Glutamatergic neuron (in vitro differentiated cells): ENCODE results near the gene CROCC. TPM values are rescaled to one million over a fixed set of nuclear protein-coding genes. Genes with fewer than 3 reads are reported as not detected.

Source experiments
- DNase-seq: peaks from one replicate; pipeline ENCODE4 v3.0.0; 2022
- H3K27ac Mint-ChIP-seq: one replicate; pipeline ENCODE4 v1.8.0; 2020; ENCODE audit warnings: mild to moderate bottlenecking, mixed read lengths, inconsistent platforms; ENCODE audit not compliant: unreplicated experiment
- H3K27me3 Mint-ChIP-seq: one replicate; pipeline ENCODE4 v1.8.0; 2020; ENCODE audit warnings: mild to moderate bottlenecking, moderate library complexity, mixed read lengths, inconsistent platforms; ENCODE audit not compliant: unreplicated experiment
- H3K36me3 Mint-ChIP-seq: one replicate; pipeline ENCODE4 v1.8.0; 2020; ENCODE audit warnings: mild to moderate bottlenecking, mixed read lengths, inconsistent platforms; ENCODE audit not compliant: unreplicated experiment
- H3K4me1 Mint-ChIP-seq: one replicate; pipeline ENCODE4 v1.8.0; 2020; ENCODE audit warnings: mild to moderate bottlenecking, low read depth, mixed read lengths, inconsistent platforms; ENCODE audit not compliant: unreplicated experiment
- H3K4me3 Mint-ChIP-seq: one replicate; pipeline ENCODE4 v1.8.0; 2020; ENCODE audit warnings: mild to moderate bottlenecking, mixed read lengths, inconsistent platforms; ENCODE audit not compliant: unreplicated experiment
- H3K9me3 Mint-ChIP-seq: one replicate; pipeline ENCODE4 v1.8.0; 2020; ENCODE audit warnings: mild to moderate bottlenecking, moderate library complexity, mixed read lengths, inconsistent platforms; ENCODE audit not compliant: unreplicated experiment
- CTCF ChIP-seq: fragments of 200-600 bp; sonication (generic); IDR thresholded peaks from one replicate; pipeline ENCODE4 v1.5.0; 2021; ENCODE audit not compliant: partially characterized antibody, unreplicated experiment
- total RNA-seq: library from RNA; stranded (reverse); fragmentation: NEBNext Ultra II Directional; extraction: Animal tissue kit (Norgen Biotek cat#: 25700); gene quantifications from one replicate; pipeline ENCODE4 v1.2.1, GENCODE V29; 2021; ENCODE audit not compliant: unreplicated experiment

Gene CROCC
- total RNA-seq, 1 donor from 2014 or later: 50.9 TPM

- no peak for DNase-seq
- Mint-ChIP-seq H3K4me1 (peaks cover 2% of the 10 kb centered on the region), H3K4me3 (no peak overlapping the region), H3K36me3 (no peaks in the 10 kb centered on the region), H3K27me3 (peaks cover 20% of the 10 kb centered on the region), H3K27ac (no peak overlapping the region), H3K9me3 (no peaks in the 10 kb centered on the region)
- no peak for TF ChIP-seq CTCF
Measured at GRCh38 chr1:16978567-16979474, 57.1 kb downstream of the CROCC start.

- DNase-seq: no peak
- H3K27ac Mint-ChIP-seq: no peak overlapping the region
- H3K4me1 Mint-ChIP-seq: peaks cover 2% of the 10 kb centered on the region
Measured at GRCh38 chr1:16979475-16980327, 58.0 kb downstream of the CROCC start.

GRCh38 chr1:16980473-16981268 is 58.9 kb downstream of the CROCC start, which contains the start of gene MFAP2:
Gene MFAP2 (minus strand): TSS chr1:16980620. CDS start chr1:16978273, 2,347 bp downstream.
- Mint-ChIP-seq H3K9me3 (peaks cover 2% of the 10 kb centered on the region), H3K4me3 (peak within 1 kb of the TSS; percentile 83), H3K27me3 (peaks cover 18% of the 10 kb centered on the region), H3K27ac (peak within 1 kb of the TSS; percentile 50), H3K36me3 (no peaks in the 10 kb centered on the region), H3K4me1 (peaks cover 2% of the 10 kb centered on the region)
- no peak for TF ChIP-seq CTCF
- DNase-seq: no peak

More at GRCh38 chr1:16979475-16980327, 58.0 kb downstream of the CROCC start:
- no peak for TF ChIP-seq CTCF
- Mint-ChIP-seq H3K4me3 (peak overlapping the region; percentile 38), H3K27me3 (peaks cover 20% of the 10 kb centered on the region), H3K9me3 (no peaks in the 10 kb centered on the region), H3K36me3 (no peaks in the 10 kb centered on the region)

- peaks cover 2% of the 10 kb centered on the region for H3K4me1 Mint-ChIP-seq
- TF ChIP-seq CTCF: no peak
- DNase-seq: no peak
- peaks cover 15% of the 10 kb centered on the region for H3K27me3 Mint-ChIP-seq
- H3K27ac Mint-ChIP-seq: no peak overlapping the region
- peak overlapping the region; percentile 83 for H3K4me3 Mint-ChIP-seq
- H3K9me3 Mint-ChIP-seq: peaks cover 2% of the 10 kb centered on the region
- no peaks in the 10 kb centered on the region for H3K36me3 Mint-ChIP-seq
Measured at GRCh38 chr1:16981269-16981849, 59.6 kb downstream of the CROCC start.
